Keratinocyte (primary cell): ENCODE data around the gene RPS6KA5. TPM values are rescaled to one million over a fixed set of nuclear protein-coding genes. Genes with fewer than 3 reads are reported as not detected.

Experiments used
- DNase-seq: peaks from one replicate; pipeline ENCODE4 v3.0.0-alpha.2; 2011; ENCODE audit warnings: low read depth, missing footprints, low spot score
- FAIRE-seq: peaks from 2 replicates; lab custom pipeline; 2011; peaks lifted over from hg19 to GRCh38; lab: Jason Lieb, UNC
- H2AFZ ChIP-seq: 2 replicates; pipeline ENCODE4 v1.6.0; 2012; ENCODE audit warnings: low read length, control low read depth, inconsistent platforms; ENCODE audit not compliant: control insufficient read depth
- H3K27ac ChIP-seq: 2 replicates; pipeline ENCODE4 v1.5.1; 2011; ENCODE audit warnings: low read length; ENCODE audit not compliant: control insufficient read depth, insufficient read depth
- H3K27me3 ChIP-seq: 3 replicates; pipeline ENCODE4 v1.6.0; 2011; ENCODE audit warnings: low read length; ENCODE audit not compliant: control insufficient read depth, insufficient read depth; ENCODE audit errors: extremely low read depth
- H3K36me3 ChIP-seq, 2 experiments: 2 replicates in 1 of 2; 3 replicates in 1 of 2; pipeline ENCODE4 v1.5.1; 2011; ENCODE audit warnings: low read length in 2 of 2, mild to moderate bottlenecking in 1 of 2; ENCODE audit not compliant: control insufficient read depth in 2 of 2, insufficient read depth in 2 of 2; ENCODE audit errors: extremely low read depth in 1 of 2
- H3K4me1 ChIP-seq: 3 replicates; pipeline ENCODE4 v1.5.1; 2011; ENCODE audit warnings: low read length; ENCODE audit not compliant: control insufficient read depth, insufficient read depth; ENCODE audit errors: extremely low read depth
- H3K4me2 ChIP-seq: 3 replicates; pipeline ENCODE4 v1.6.0; 2011; ENCODE audit warnings: low read depth, low read length; ENCODE audit not compliant: control insufficient read depth, insufficient read depth; ENCODE audit errors: extremely low read depth
- H3K4me3 ChIP-seq, 3 experiments: fragments of 200-600 bp in 1 of 3; sonication (generic) in 1 of 3; 2 replicates in 2 of 3; 3 replicates in 1 of 3; pipeline ENCODE4 v1.5.1; 2011 to 2016; ENCODE audit warnings: low read length in 3 of 3, mild to moderate bottlenecking in 3 of 3, control low read depth in 2 of 3, inconsistent platforms in 1 of 3, low read depth in 1 of 3, mixed read lengths in 1 of 3, mixed run types in 1 of 3, moderate library complexity in 1 of 3; ENCODE audit not compliant: control insufficient read depth in 2 of 3, insufficient read depth in 2 of 3; ENCODE audit errors: extremely low read depth in 1 of 3
- H3K79me2 ChIP-seq: 2 replicates; pipeline ENCODE4 v1.6.0; 2012; ENCODE audit warnings: low read length; ENCODE audit not compliant: control insufficient read depth, insufficient read depth
- H3K9ac ChIP-seq: 3 replicates; pipeline ENCODE4 v1.6.0; 2011; ENCODE audit warnings: low read length; ENCODE audit not compliant: control insufficient read depth, insufficient read depth; ENCODE audit errors: extremely low read depth
- H3K9me1 ChIP-seq: 3 replicates; pipeline ENCODE4 v1.6.0; 2011; ENCODE audit warnings: low read length; ENCODE audit not compliant: control insufficient read depth, insufficient read depth; ENCODE audit errors: extremely low read depth
- H3K9me3 ChIP-seq: 2 replicates; pipeline ENCODE4 v1.5.1; 2012; ENCODE audit warnings: low read depth, low read length; ENCODE audit not compliant: control insufficient read depth
- H4K20me1 ChIP-seq: 3 replicates; pipeline ENCODE4 v1.6.0; 2011; ENCODE audit warnings: low read length; ENCODE audit not compliant: control insufficient read depth, insufficient read depth; ENCODE audit errors: extremely low read depth
- CTCF ChIP-seq, 3 experiments: IDR thresholded peaks in 1 of 3; conservative IDR thresholded peaks in 1 of 3; optimal IDR thresholded peaks in 1 of 3; 2 replicates in 2 of 3; 3 replicates in 1 of 3; pipeline versions ENCODE3 to v1.5.1; 2011; ENCODE audit warnings: low read length in 3 of 3, mild to moderate bottlenecking in 3 of 3, moderate library complexity in 2 of 3, control low read depth in 1 of 3, inconsistent platforms in 1 of 3; ENCODE audit not compliant: insufficient read depth in 2 of 3; ENCODE audit errors: extremely low read depth in 1 of 3
- EZH2 ChIP-seq: IDR thresholded peaks from one replicate; pipeline ENCODE4 v1.6.1; 2012; ENCODE audit warnings: inconsistent platforms, mild to moderate bottlenecking, low read length, moderate library complexity
- dilution Hi-C: fragments of 300-500 bp; cut with MboI; formaldehyde crosslinking; loops from one replicate; pipeline ENCODE4 v1.7.0; 2020; ENCODE audit warnings: low sequenced_read_pairs; ENCODE audit not compliant: extremely low pct_ligation_motif_present
- polyA plus RNA-seq, 5 experiments: library from polyadenylated mRNA; depleted of rRNA in 3 of 5; stranded (reverse) in 3 of 5; stranded (forward) in 1 of 5; unstranded in 1 of 5; fragments of >200 nt; gene quantifications; 1 replicate in 1 of 5; 2 replicates in 3 of 5; 3 replicates in 1 of 5; pipeline versions ENCODE4 v1.2.1 to v1.2.3, GENCODE V29; 2011 to 2012; ENCODE audit warnings: missing spikeins in 2 of 5, low read depth in 1 of 5, low replicate concordance in 1 of 5

Gene RPS6KA5
- polyA plus RNA-seq, 1 donor (not counting 4 experiments of a cell fraction or from before 2014, with no cell fraction given), result 2.9 TPM

GRCh38 chr14:90849787-90850444 is 210.5 kb downstream of the RPS6KA5 start:
- DNase-seq (no peak), FAIRE-seq (peak; percentile 9)
- Histone ChIP-seq H3K9ac (no peak overlapping the region), H3K27me3 (no peaks in the 10 kb centered on the region), H3K4me1 (peaks cover 28% of the 10 kb centered on the region), H3K79me2 (no peaks in the 10 kb centered on the region), H3K36me3 (no peaks in the 10 kb centered on the region), H4K20me1 (no peaks in the 10 kb centered on the region), H3K9me1 (no peaks in the 10 kb centered on the region), H3K4me3 (no peak overlapping the region), H3K4me2 (peak overlapping the region; percentile 69), H2AFZ (no peak overlapping the region), H3K9me3 (no peaks in the 10 kb centered on the region), H3K27ac (peak overlapping the region; percentile 82)
- TF ChIP-seq EZH2 (no peak), CTCF (optimal IDR thresholded peaks at IDR 0.05 in 1 of 3, IDR thresholded peaks at IDR 0.05 in 1 of 3, conservative IDR thresholded peaks at IDR 0.05 in 1 of 3; ENCODE audit: extremely low read depth in 1 of 3, insufficient read depth in 2 of 3, low read length in 3 of 3) (no peak)
- dilution Hi-C loops, result no loop called here

- Histone ChIP-seq H3K9me3 (no peaks in the 10 kb centered on the region), H3K4me2 (no peak overlapping the region), H3K9ac (no peak overlapping the region), H3K27me3 (no peaks in the 10 kb centered on the region), H2AFZ (no peak overlapping the region), H3K27ac (no peak overlapping the region), H4K20me1 (no peaks in the 10 kb centered on the region), H3K36me3 (no peaks in the 10 kb centered on the region), H3K4me3 (no peak overlapping the region), H3K79me2 (no peaks in the 10 kb centered on the region), H3K9me1 (no peaks in the 10 kb centered on the region), H3K4me1 (peaks cover 28% of the 10 kb centered on the region)
- dilution Hi-C loops, result no loop called here
- TF ChIP-seq EZH2, result no peak
- no peak for TF ChIP-seq CTCF (optimal IDR thresholded peaks at IDR 0.05 in 1 of 3, IDR thresholded peaks at IDR 0.05 in 1 of 3, conservative IDR thresholded peaks at IDR 0.05 in 1 of 3; ENCODE audit: extremely low read depth in 1 of 3, insufficient read depth in 2 of 3, low read length in 3 of 3)
- no peak for DNase-seq
- no peak for FAIRE-seq
Observed at GRCh38 chr14:90848944-90849731, 211.3 kb downstream of the RPS6KA5 start.
